LNCaP clone FGC (cell line): ENCODE measurements around the gene TP53I11.

ENCODE experiments used
- DNase-seq: peaks from one replicate; pipeline ENCODE4 v3.0.0-alpha.2; 2011; ENCODE audit warnings: low read depth
- H3K4me3 ChIP-seq: 2 replicates; pipeline ENCODE4 v1.5.1; 2011; ENCODE audit warnings: mild to moderate bottlenecking, low read depth, low read length, control low read depth
- TF ChIP-seq, protein P1 (sequence below): IDR thresholded peaks from 2 replicates; pipeline ENCODE4 v1.5.1; 2012; ENCODE audit warnings: mild to moderate bottlenecking; ENCODE audit not compliant: control insufficient read depth, insufficient read depth; ENCODE audit errors: extremely low read depth

Gene TP53I11

DNA sequence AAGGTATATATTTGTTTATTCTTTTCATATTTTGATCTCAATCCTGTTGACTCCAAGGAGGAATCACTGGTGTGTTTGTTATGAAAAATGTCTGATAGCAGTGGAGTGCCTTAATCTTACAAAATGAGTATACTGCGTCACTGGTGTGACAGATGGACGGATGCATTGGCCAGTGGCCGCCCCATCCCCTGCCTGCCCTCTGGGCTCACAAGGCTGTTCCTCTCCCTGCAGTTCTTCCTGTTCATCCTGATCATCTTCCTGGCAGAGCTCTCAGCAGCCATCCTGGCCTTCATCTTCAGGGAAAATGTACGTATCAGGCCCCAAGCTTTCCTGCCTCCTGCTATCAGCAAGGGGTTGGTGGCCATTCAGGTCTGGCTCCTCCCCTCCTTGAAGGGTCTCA, 32.9 kb downstream of the TP53I11 start:
- H3K4me3 ChIP-seq: no peak overlapping the region
- DNase-seq: no peak
- TF ChIP-seq, protein P1, sequence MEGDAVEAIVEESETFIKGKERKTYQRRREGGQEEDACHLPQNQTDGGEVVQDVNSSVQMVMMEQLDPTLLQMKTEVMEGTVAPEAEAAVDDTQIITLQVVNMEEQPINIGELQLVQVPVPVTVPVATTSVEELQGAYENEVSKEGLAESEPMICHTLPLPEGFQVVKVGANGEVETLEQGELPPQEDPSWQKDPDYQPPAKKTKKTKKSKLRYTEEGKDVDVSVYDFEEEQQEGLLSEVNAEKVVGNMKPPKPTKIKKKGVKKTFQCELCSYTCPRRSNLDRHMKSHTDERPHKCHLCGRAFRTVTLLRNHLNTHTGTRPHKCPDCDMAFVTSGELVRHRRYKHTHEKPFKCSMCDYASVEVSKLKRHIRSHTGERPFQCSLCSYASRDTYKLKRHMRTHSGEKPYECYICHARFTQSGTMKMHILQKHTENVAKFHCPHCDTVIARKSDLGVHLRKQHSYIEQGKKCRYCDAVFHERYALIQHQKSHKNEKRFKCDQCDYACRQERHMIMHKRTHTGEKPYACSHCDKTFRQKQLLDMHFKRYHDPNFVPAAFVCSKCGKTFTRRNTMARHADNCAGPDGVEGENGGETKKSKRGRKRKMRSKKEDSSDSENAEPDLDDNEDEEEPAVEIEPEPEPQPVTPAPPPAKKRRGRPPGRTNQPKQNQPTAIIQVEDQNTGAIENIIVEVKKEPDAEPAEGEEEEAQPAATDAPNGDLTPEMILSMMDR: no peak

DNA sequence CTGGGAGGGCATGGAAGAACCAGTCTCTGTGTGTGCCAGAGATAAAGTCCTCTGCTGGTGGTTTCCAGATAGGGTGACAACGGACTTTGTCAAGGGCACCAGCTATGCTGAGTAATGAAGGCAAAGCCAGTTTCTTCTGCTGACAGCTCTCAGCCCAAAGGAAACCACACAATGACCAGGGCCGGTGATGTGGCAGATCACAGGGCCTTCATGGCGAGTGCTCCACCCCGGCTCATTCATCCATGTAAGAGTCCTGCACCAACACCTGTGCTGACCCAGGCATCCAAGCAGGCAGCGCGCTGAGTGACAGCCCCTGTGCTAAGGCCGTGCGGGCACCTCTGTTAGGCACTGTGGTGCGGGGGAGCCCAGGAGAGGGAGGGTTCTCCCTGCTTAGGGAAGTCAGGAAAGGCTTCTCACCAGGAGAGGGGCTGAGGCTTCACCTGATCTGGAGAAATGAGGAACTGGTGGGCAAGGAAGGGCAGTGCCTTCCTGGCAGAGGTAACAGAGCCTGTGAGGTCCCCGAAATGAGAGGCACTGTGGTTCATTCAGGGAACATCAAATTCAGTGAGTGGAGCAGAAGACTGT, 33.8 kb downstream of the TP53I11 start:
- no peak overlapping the region for H3K4me3 ChIP-seq
- TF ChIP-seq, protein P1: no peak
- no peak for DNase-seq

DNA sequence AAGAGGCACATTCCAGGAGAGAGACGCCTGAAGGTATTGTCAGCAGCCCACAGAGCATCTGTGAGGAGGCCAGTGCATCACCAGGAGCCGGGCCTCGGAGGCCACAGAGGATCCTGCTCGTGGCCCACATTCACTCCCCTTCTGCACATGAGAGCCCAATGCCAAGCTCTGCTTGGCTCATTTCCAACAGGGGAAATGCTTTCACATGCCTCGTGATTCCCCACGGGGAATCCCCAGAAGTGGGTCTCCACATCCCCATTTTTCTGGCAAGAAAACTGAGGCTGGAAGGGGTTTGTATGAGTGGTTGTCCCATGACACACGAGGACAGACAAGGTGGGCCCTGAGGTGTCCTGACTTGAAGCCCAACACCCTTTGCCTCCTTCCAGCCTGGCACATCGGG, 34.4 kb downstream of the TP53I11 start:
- TF ChIP-seq, protein P1: no peak
- no peak overlapping the region for H3K4me3 ChIP-seq

DNA sequence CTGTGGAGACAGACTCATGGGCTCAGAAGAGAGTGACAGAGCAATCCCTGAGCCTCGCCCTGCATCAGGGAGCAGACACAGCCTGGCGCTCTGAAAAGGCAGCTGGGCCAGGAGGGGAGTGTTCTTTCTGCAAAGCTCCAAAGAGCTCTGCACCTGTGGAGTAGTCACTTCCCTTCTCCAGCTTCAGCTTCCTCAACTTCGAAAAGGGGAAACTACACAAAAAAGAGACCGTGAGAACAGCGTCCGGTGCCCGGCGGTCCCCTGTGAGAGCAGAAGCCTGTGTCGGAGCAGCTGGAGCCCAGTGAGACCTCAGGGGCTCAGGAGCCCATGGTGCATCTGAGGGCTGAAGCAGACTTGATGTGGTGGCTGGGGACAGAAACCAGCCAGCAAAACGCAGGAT, 35.1 kb downstream of the TP53I11 start:
- DNase-seq: no peak
- TF ChIP-seq, protein P1: no peak

More for the DNA sequence above, 34.4 kb downstream of the TP53I11 start:
- no peak for DNase-seq

DNA sequence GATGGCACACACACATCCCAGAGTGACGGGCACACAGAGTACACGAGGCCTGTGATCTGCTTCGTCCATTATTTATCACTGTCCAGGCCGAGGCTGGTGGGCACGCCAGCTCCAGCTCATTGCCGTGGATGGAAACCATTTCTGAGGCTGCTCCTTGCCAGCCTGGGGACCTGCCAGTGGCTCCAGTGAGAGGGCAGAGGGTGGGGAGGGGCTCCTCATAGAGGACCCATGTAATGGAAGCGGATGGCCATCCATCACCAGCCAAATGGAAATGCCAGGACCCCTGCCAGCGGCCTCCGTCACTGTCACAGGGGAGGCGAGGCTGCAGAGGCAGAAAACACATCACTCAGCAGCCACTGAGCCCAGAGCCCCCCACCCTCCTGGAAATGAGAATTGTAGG, 35.7 kb downstream of the TP53I11 start:
- DNase-seq: no peak
- TF ChIP-seq, protein P1: no peak
- no peak overlapping the region for H3K4me3 ChIP-seq

More for the DNA sequence above, 35.1 kb downstream of the TP53I11 start:
- no peak overlapping the region for H3K4me3 ChIP-seq

DNA sequence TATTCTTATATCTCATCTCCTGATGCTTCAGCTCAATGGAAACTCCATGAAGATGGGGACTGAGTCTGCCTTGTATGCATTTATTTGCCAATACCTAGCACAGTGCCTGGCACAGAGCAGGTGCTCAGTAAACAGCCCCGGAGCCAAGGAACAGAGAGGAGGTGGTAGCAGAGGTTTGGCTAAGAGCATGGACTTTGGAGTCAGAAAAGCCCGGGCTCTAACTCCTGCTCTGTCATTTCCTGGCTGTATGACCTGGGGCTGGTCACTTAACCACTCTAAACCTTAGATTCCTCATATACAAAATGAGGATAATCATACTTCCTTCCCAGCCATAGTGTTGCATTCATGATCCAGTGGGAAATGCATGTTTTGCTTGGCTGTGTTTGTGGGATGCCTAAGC, 36.6 kb downstream of the TP53I11 start:
- DNase-seq: no peak
- H3K4me3 ChIP-seq: no peak overlapping the region
- TF ChIP-seq, protein P1: no peak

DNA sequence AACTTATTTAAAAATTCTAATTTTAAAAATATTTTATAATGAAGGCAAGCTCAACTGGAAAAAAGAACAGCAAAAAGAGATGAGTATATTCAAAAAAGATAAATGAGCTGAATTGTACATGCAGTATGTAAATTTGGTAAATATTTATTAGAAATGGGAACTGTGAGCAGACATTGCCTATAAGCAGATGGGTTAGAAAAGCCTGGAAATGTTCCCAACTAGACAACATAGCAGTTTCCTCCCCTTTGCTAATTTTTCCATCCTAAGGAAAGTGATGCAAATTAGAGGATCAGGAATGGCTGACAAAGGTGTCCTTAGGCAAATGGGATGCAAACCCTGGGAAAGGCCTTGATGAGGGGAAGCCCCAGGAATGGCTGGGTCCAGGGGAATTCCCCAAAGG, 37.2 kb downstream of the TP53I11 start:
- DNase-seq: no peak
- no peak overlapping the region for H3K4me3 ChIP-seq
- TF ChIP-seq, protein P1: no peak
